DND-41 (cell line): ENCODE results near the gene FGA.

ENCODE experiments used
- EZH2 ChIP-seq: IDR thresholded peaks from 3 replicates; pipeline ENCODE4 v1.6.1; 2012; ENCODE audit warnings: borderline replicate concordance, low read depth, mild to moderate bottlenecking, moderate library complexity, low read length, inconsistent platforms; ENCODE audit not compliant: severe bottlenecking
- TF ChIP-seq, protein P1 (sequence below): IDR thresholded peaks from 2 replicates; pipeline ENCODE4 v1.5.1; 2012; ENCODE audit warnings: borderline replicate concordance, low read length, moderate library complexity, mild to moderate bottlenecking; ENCODE audit not compliant: poor library complexity, severe bottlenecking; ENCODE audit errors: extremely low read depth

DNA sequence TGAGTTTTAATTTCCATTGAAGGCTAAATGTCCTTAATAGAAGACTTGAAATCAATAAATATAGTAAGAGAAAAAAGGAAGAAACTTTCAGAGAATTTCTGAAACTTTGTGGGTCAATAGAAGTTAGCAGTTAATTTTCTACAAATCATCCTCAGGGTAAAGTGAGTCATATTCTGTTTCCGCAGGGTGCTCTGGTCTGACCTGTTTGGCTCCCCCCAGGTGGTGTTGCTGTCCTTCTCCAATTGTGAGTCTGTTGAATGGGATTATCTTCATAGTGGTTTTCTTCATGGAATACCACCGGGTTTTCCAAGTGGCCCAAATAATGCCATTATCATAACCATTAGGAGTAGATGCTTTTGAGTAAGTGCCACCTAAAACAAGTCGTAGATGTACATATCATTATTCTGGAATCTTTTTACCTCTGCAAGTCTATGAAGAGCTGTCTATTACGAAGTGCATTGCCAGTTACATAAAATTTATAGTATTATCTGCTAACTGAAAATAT, 14.2 kb upstream of the FGA start:
- TF ChIP-seq, protein P1, sequence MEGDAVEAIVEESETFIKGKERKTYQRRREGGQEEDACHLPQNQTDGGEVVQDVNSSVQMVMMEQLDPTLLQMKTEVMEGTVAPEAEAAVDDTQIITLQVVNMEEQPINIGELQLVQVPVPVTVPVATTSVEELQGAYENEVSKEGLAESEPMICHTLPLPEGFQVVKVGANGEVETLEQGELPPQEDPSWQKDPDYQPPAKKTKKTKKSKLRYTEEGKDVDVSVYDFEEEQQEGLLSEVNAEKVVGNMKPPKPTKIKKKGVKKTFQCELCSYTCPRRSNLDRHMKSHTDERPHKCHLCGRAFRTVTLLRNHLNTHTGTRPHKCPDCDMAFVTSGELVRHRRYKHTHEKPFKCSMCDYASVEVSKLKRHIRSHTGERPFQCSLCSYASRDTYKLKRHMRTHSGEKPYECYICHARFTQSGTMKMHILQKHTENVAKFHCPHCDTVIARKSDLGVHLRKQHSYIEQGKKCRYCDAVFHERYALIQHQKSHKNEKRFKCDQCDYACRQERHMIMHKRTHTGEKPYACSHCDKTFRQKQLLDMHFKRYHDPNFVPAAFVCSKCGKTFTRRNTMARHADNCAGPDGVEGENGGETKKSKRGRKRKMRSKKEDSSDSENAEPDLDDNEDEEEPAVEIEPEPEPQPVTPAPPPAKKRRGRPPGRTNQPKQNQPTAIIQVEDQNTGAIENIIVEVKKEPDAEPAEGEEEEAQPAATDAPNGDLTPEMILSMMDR: no peak
- no peak for TF ChIP-seq EZH2
